Common myeloid progenitor, CD34-positive (primary cell): ENCODE data around the gene WNT9B.

ENCODE experiments used
- CTCF ChIA-PET: fragments of 350-600 bp; sonication (Branson Sonifier 250); formaldehyde crosslinking; loops from one replicate; lab custom pipeline; 2021; ENCODE audit warnings: antibody characterized with exemption; lab: Charles Lee
- POLR2A ChIA-PET: fragments of 350-600 bp; sonication (Branson Sonifier 250); formaldehyde crosslinking; loops from one replicate; lab custom pipeline; 2021; ENCODE audit warnings: antibody characterized with exemption; lab: Charles Lee
- DNase-seq, 3 donors: peaks; one replicate each; pipeline versions ENCODE4 v3.0.0 to v3.0.0-alpha.2; 2013
- H3K27ac ChIP-seq, 2 experiments: 1 replicate in 1 of 2; 2 replicates in 1 of 2; pipeline ENCODE4 v1.7.0; 2013; ENCODE audit warnings: inconsistent platforms in 2 of 2, low read length in 2 of 2, mild to moderate bottlenecking in 2 of 2, low read depth in 1 of 2, moderate library complexity in 1 of 2; ENCODE audit not compliant: severe bottlenecking in 2 of 2, insufficient read depth in 1 of 2, poor library complexity in 1 of 2
- H3K27me3 ChIP-seq, 5 experiments: replicated peaks in 2 of 5; 1 replicate in 3 of 5; 2 replicates in 2 of 5; pipeline versions ENCODE4 v1.6.1 to v1.7.0; 2013; ENCODE audit warnings: low read length in 4 of 5, mild to moderate bottlenecking in 2 of 5, moderate library complexity in 2 of 5, inconsistent platforms in 1 of 5; ENCODE audit not compliant: insufficient read depth in 5 of 5, control insufficient read depth in 4 of 5
- H3K36me3 ChIP-seq, 4 experiments: 1 replicate in 2 of 4; 2 replicates in 2 of 4; pipeline versions ENCODE4 v1.6.1 to v1.7.0; 2013; ENCODE audit warnings: low read length in 3 of 4, control low read depth in 1 of 4, mild to moderate bottlenecking in 1 of 4; ENCODE audit not compliant: control insufficient read depth in 4 of 4, insufficient read depth in 4 of 4
- H3K4me1 ChIP-seq, 4 experiments: 1 replicate in 3 of 4; 2 replicates in 1 of 4; pipeline versions ENCODE4 v1.6.1 to v1.7.1; 2013; ENCODE audit warnings: low read length in 3 of 4, mild to moderate bottlenecking in 3 of 4, control low read depth in 1 of 4, inconsistent platforms in 1 of 4, moderate library complexity in 1 of 4; ENCODE audit not compliant: control insufficient read depth in 4 of 4, insufficient read depth in 4 of 4; ENCODE audit errors: control extremely low read depth in 1 of 4
- H3K4me3 ChIP-seq, 7 experiments: 1 replicate in 4 of 7; 2 replicates in 3 of 7; pipeline versions ENCODE4 v1.5.1 to v1.7.0; 2013; ENCODE audit warnings: mild to moderate bottlenecking in 7 of 7, low read length in 6 of 7, moderate library complexity in 6 of 7, inconsistent platforms in 2 of 7, low read depth in 2 of 7, control low read depth in 1 of 7; ENCODE audit not compliant: insufficient read depth in 4 of 7, control insufficient read depth in 1 of 7; ENCODE audit errors: extremely low read depth in 1 of 7
- H3K9me3 ChIP-seq, 5 experiments: 1 replicate in 4 of 5; 2 replicates in 1 of 5; pipeline versions ENCODE4 v1.6.1 to v1.7.1; 2013; ENCODE audit warnings: low read length in 4 of 5, mild to moderate bottlenecking in 2 of 5, inconsistent platforms in 1 of 5, low read depth in 1 of 5, moderate library complexity in 1 of 5; ENCODE audit not compliant: control insufficient read depth in 4 of 5, insufficient read depth in 2 of 5; ENCODE audit errors: control extremely low read depth in 1 of 5
- WGBS: methylation state at CpG from one replicate; pipeline ENCODE4 v1.1.5; 2013; ENCODE audit not compliant: insufficient coverage; 5-methylcytosine and 5-hydroxymethylcytosine counted together

Gene WNT9B

DNA sequence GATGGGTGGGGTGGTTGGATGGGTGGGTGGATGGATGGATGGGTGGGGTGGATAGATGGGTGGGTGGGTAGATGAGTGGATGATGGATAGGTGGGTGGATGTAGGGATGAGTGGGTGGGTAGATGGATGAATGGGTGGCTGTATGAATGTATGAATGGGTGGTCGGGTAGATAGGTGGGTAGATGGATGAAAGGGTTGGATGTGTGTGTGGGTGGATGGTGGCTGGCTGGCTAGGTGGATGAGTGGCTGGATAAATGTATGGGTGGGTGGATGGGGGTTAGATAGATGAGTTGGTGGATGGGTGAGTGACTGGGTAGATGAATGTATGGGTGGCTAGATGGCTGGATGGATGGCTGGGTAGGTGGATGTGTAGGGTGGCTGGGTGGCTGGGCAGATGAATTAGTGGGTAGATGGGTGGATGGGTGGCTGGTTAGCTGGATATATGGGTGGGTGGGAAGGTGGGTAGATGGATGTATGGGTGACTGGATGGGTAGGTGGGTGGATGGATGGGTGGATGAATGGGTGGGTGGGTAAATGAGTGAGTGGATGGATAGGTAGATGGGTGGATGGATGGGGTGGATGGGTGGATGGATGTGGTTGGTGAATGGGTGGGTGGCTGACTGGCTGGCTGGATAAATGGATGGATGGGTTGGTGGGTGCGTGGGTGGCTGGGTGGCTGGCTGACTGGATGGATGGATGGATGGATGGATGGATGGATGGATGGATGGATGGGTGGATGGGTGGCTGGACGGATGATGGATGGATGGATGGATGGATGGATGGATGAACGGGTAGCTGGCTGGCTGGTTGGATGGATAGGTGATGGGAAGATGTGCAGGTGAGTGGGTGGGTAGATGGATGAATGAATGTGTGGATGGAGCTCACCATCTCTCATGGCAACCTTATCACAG lies 52.6 kb downstream of the WNT9B start:
- Histone ChIP-seq H3K36me3 (no peaks in the 10 kb centered on the region), H3K27me3 (no peaks in the 10 kb centered on the region), H3K4me3 (no peak overlapping the region), H3K4me1 (peaks cover 0 to 11% (median 9%) of the 10 kb centered on the region in 4 experiments), H3K27ac (no peak overlapping the region), H3K9me3 (peaks cover 0 to under 1% (median 0%) of the 10 kb centered on the region in 5 experiments)
- CTCF ChIA-PET, result interaction anchor here (0.7 kb wide), 1 partner anchor 15 kb away, joined by 3 read pairs; no protein-coding TSS in a partner anchor
- POLR2A ChIA-PET, result no interaction called here
- WGBS, result 100% methylated on average over 4 of the region's 4 CpGs
- no peak for DNase-seq

DNA sequence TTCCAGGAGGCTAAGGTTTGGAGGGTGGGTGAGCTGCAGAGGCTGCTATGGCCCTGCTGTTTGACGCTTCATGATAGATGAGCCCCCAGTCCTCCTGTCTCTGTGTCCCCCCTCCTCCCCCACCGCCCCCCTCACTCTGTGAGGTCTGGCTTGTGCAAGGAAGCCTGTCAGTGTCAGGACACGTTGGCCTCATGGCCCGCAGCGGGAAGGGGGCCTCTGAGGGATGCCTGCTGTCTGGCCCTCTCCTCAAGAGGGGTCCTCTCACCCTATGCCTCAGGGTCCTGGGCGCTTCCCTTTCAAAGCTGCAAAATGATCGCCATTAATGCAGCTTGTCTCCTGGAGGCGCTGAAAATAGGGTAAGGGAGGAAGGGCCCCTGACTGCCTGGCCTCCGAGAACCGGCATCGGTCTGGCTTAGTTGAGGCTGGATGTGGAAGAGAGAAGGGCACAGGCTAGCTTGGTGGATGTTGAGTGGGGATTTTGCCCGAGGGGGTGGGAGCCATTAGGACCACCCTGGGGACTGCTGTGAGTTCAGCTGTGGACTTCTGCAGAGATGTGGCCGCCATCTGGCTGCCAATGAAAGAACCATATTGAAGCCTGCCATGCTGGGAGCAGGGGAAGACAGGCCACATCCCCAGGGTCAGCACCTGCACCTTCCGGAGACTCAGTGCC lies 56.8 kb downstream of the WNT9B start:
- Histone ChIP-seq H3K4me1 (peaks cover 0 to 11% (median 9%) of the 10 kb centered on the region in 4 experiments), H3K9me3 (no peaks in the 10 kb centered on the region), H3K27me3 (no peaks in the 10 kb centered on the region), H3K27ac (no peak overlapping the region), H3K36me3 (no peaks in the 10 kb centered on the region), H3K4me3 (no peak overlapping the region)
- ChIA-PET POLR2A (no interaction called here), CTCF (interaction anchor here (1.0 to 2.0 kb wide), 2 partner anchors 15 to 66 kb away, joined by 4 read pairs; no protein-coding TSS in a partner anchor)
- no peak for DNase-seq
- 100% methylated on average over 6 of the region's 14 CpGs for WGBS

- ChIA-PET POLR2A (no interaction called here), CTCF (interaction anchor here (1.2 to 2.0 kb wide), 2 partner anchors 9 to 68 kb away, joined by 3 to 4 read pairs; no protein-coding TSS in a partner anchor)
- Histone ChIP-seq H3K4me3 (no peak overlapping the region), H3K9me3 (no peaks in the 10 kb centered on the region), H3K4me1 (peaks cover 0 to 10% (median 9%) of the 10 kb centered on the region in 4 experiments), H3K27me3 (no peaks in the 10 kb centered on the region), H3K27ac (no peak overlapping the region), H3K36me3 (no peaks in the 10 kb centered on the region)
- WGBS, result 96% methylated on average over 8 of the region's 10 CpGs
- no peak for DNase-seq
Observed at GRCh38 chr17:46910179-46910927, 59.0 kb downstream of the WNT9B start.

DNA sequence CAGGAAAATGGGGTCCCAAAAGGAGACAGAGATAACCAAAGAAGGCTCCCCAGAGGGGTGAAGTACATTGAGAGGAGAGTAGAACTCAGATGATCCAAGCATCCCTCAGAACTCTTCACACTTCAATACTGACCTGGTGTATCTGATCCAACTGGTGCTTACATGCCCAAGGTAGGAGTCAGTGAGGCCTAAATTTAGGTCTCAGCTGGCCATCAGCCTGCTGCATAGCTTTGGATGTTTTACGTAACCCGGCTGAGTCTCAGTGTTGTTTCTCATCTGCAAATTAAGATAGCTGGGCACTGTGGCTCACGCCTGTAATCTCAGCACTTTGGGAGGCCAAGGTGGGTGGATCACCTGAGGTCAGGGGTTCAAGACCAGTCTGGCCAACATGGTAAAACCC lies 59.9 kb downstream of the WNT9B start:
- ChIA-PET CTCF (interaction anchor here (1.2 kb wide), 1 partner anchor 30 kb away, joined by 3 read pairs; no protein-coding TSS in a partner anchor), POLR2A (no interaction called here)
- 97% methylated on average over 3 of the region's 3 CpGs for WGBS

GRCh38 chr17:46915596-46915995 lies 64.2 kb downstream of the WNT9B start:
- Histone ChIP-seq H3K36me3 (no peaks in the 10 kb centered on the region), H3K9me3 (no peaks in the 10 kb centered on the region), H3K27ac (no peak overlapping the region), H3K4me1 (no peaks in the 10 kb centered on the region), H3K27me3 (no peaks in the 10 kb centered on the region), H3K4me3 (no peak overlapping the region)
- POLR2A ChIA-PET, result no interaction called here
- WGBS, result no CpG with 5 or more reads among the region's 1 CpG
- DNase-seq, result no peak
- CTCF ChIA-PET, result no interaction called here

More for the DNA sequence above, 59.9 kb downstream of the WNT9B start:
- no peak for DNase-seq
- Histone ChIP-seq H3K9me3 (no peaks in the 10 kb centered on the region), H3K36me3 (no peaks in the 10 kb centered on the region), H3K4me1 (peaks cover 0 to under 1% (median 0%) of the 10 kb centered on the region in 4 experiments), H3K4me3 (no peak overlapping the region), H3K27ac (no peak overlapping the region), H3K27me3 (no peaks in the 10 kb centered on the region)

DNA sequence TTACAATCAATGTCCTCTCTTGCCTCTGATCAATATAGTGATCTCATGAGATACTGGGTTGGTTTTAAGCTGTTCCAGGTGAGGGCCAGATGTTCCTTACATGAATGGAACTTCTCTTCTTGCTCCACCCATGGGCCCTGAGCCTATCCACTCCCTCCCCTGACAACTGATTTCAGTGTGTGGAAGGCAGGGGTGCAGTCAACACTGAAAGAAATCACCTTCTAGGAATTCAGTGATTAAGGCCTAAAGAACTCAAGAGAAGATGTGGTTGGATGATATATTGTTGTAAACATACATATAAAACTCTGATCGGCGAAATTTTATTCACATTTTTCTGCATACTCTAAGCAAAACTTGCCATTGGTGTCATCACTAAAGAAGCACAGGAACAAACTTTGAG lies 64.8 kb downstream of the WNT9B start:
- ChIA-PET CTCF (no interaction called here), POLR2A (no interaction called here)
- DNase-seq, result no peak
- H3K4me1 ChIP-seq, result no peaks in the 10 kb centered on the region
- H3K4me3 ChIP-seq, result no peak overlapping the region
- no peak overlapping the region for H3K27ac ChIP-seq
- no peaks in the 10 kb centered on the region for H3K36me3 ChIP-seq
- no CpG with 5 or more reads among the region's 2 CpGs for WGBS
- H3K27me3 ChIP-seq, result no peaks in the 10 kb centered on the region
- H3K9me3 ChIP-seq, result no peaks in the 10 kb centered on the region
